NB4 (cell line): ENCODE data around the gene CCDC9B.

Experiments used
- CTCF ChIP-seq: IDR thresholded peaks from one replicate; pipeline ENCODE4 v1.5.1; 2012; ENCODE audit warnings: low read depth, low read length
- MAX ChIP-seq: IDR thresholded peaks from 2 replicates; pipeline ENCODE4 v1.6.1; 2011; ENCODE audit warnings: low read depth, low read length
- MYC ChIP-seq: IDR thresholded peaks from 2 replicates; pipeline ENCODE4 v1.6.1; 2011; ENCODE audit warnings: low read depth, low read length
- POLR2A ChIP-seq: IDR thresholded peaks from 2 replicates; pipeline ENCODE4 v1.6.1; 2011; ENCODE audit warnings: mild to moderate bottlenecking; ENCODE audit not compliant: insufficient read length; ENCODE audit errors: extremely low read depth

GRCh38 chr15:40379853-40380252 lies 39.1 kb upstream of the CCDC9B start:
- TF ChIP-seq CTCF (no peak), POLR2A (no peak), MAX (no peak), MYC (no peak)
